Measurements from ENCODE around the gene SOCS2.

The SOCS2 gene

GRCh38 chr12:93571925-93572711 is at the start of gene SOCS2:
SOCS2 (plus strand) TSS chr12:93572675; CDS start chr12:93572898, 223 bp downstream.
- DNase-seq (ENCODE audit: low spot score) = peak; percentile 64
- TF ChIP-seq CTCF (IDR thresholded peaks at IDR 0.05; ENCODE audit: extremely low read depth, missing control alignments) = no peak

GRCh38 chr12:93524386-93525133 is 47.9 kb upstream of the SOCS2 start:
- no peak for DNase-seq (ENCODE audit: low spot score)

GRCh38 chr12:93526786-93527428 is 45.6 kb upstream of the SOCS2 start:
- no peak for DNase-seq (ENCODE audit: low spot score)
- no peak for TF ChIP-seq CTCF (IDR thresholded peaks at IDR 0.05; ENCODE audit: extremely low read depth, missing control alignments)

More at GRCh38 chr12:93524386-93525133, 47.9 kb upstream of the SOCS2 start:
- no peak for TF ChIP-seq CTCF (IDR thresholded peaks at IDR 0.05; ENCODE audit: extremely low read depth, missing control alignments)

GRCh38 chr12:93530358-93530757 is 42.1 kb upstream of the SOCS2 start:
- DNase-seq (ENCODE audit: low spot score) = no peak
- TF ChIP-seq CTCF (IDR thresholded peaks at IDR 0.05; ENCODE audit: extremely low read depth, missing control alignments) = no peak

GRCh38 chr12:93533310-93533709 is 39.2 kb upstream of the SOCS2 start:
- no peak for DNase-seq (ENCODE audit: low spot score)
- TF ChIP-seq CTCF (IDR thresholded peaks at IDR 0.05; ENCODE audit: extremely low read depth, missing control alignments) = no peak

- no peak for DNase-seq (ENCODE audit: low spot score)
- no peak for TF ChIP-seq CTCF (IDR thresholded peaks at IDR 0.05; ENCODE audit: extremely low read depth, missing control alignments)
Observed at GRCh38 chr12:93536111-93536765, 36.2 kb upstream of the SOCS2 start.
